Mucosa of stomach (tissue), 1 donor: Measurements from ENCODE around the gene TBC1D4.

Experiments used
- H3K27me3 ChIP-seq: one replicate; pipeline ENCODE4 v1.7.0; 2013; ENCODE audit warnings: mild to moderate bottlenecking, low read length; ENCODE audit not compliant: control insufficient read depth, insufficient read depth
- H3K36me3 ChIP-seq: one replicate; pipeline ENCODE4 v1.7.0; 2013; ENCODE audit warnings: low read length; ENCODE audit not compliant: control insufficient read depth, insufficient read depth
- H3K4me1 ChIP-seq: one replicate; pipeline ENCODE4 v1.7.0; 2013; ENCODE audit warnings: mild to moderate bottlenecking, low read length; ENCODE audit not compliant: control insufficient read depth, insufficient read depth
- H3K4me3 ChIP-seq: one replicate; pipeline ENCODE4 v1.7.0; 2013; ENCODE audit warnings: low read length
- H3K9ac ChIP-seq: one replicate; pipeline ENCODE4 v1.7.0; 2013; ENCODE audit warnings: mild to moderate bottlenecking, low read length, moderate library complexity
- H3K9me3 ChIP-seq: one replicate; pipeline ENCODE4 v1.7.0; 2013; ENCODE audit warnings: mild to moderate bottlenecking, low read length, moderate library complexity; ENCODE audit not compliant: control insufficient read depth
- donor health status: Pancreatic carcinoma.

TBC1D4 gene

GRCh38 chr13:75369981-75370380, 112.0 kb downstream of the TBC1D4 start:
- Histone ChIP-seq H3K4me3 (no peak overlapping the region), H3K4me1 (no peaks in the 10 kb centered on the region), H3K9me3 (no peaks in the 10 kb centered on the region), H3K27me3 (no peaks in the 10 kb centered on the region), H3K9ac (no peak overlapping the region), H3K36me3 (no peaks in the 10 kb centered on the region)

GRCh38 chr13:75368167-75368566, 113.8 kb downstream of the TBC1D4 start:
- Histone ChIP-seq H3K4me3 (no peak overlapping the region), H3K4me1 (no peaks in the 10 kb centered on the region), H3K9me3 (no peaks in the 10 kb centered on the region), H3K36me3 (no peaks in the 10 kb centered on the region), H3K27me3 (no peaks in the 10 kb centered on the region), H3K9ac (no peak overlapping the region)

GRCh38 chr13:75366380-75367280, 115.3 kb downstream of the TBC1D4 start:
- no peaks in the 10 kb centered on the region for H3K4me1 ChIP-seq

GRCh38 chr13:75365724-75366173, 116.2 kb downstream of the TBC1D4 start:
- Histone ChIP-seq H3K4me3 (no peak overlapping the region), H3K36me3 (no peaks in the 10 kb centered on the region), H3K9me3 (no peaks in the 10 kb centered on the region), H3K27me3 (no peaks in the 10 kb centered on the region), H3K4me1 (no peaks in the 10 kb centered on the region), H3K9ac (no peak overlapping the region)

More at GRCh38 chr13:75366380-75367280, 115.3 kb downstream of the TBC1D4 start:
- Histone ChIP-seq H3K9me3 (no peaks in the 10 kb centered on the region), H3K36me3 (no peaks in the 10 kb centered on the region), H3K27me3 (no peaks in the 10 kb centered on the region), H3K4me3 (no peak overlapping the region), H3K9ac (no peak overlapping the region)

- H3K27me3 ChIP-seq: no peaks in the 10 kb centered on the region
- no peaks in the 10 kb centered on the region for H3K36me3 ChIP-seq
- H3K9ac ChIP-seq: no peak overlapping the region
- H3K4me3 ChIP-seq: no peak overlapping the region
- no peaks in the 10 kb centered on the region for H3K4me1 ChIP-seq
- no peaks in the 10 kb centered on the region for H3K9me3 ChIP-seq
These were observed 117.7 kb downstream of the TBC1D4 start for GRCh38 chr13:75364131-75364713.

- Histone ChIP-seq H3K27me3 (no peaks in the 10 kb centered on the region), H3K36me3 (no peaks in the 10 kb centered on the region), H3K9me3 (no peaks in the 10 kb centered on the region), H3K4me1 (no peaks in the 10 kb centered on the region), H3K4me3 (no peak overlapping the region), H3K9ac (no peak overlapping the region)
These were observed 118.6 kb downstream of the TBC1D4 start for GRCh38 chr13:75363371-75363770.

GRCh38 chr13:75362026-75362425, 119.9 kb downstream of the TBC1D4 start:
- Histone ChIP-seq H3K4me1 (no peaks in the 10 kb centered on the region), H3K4me3 (no peak overlapping the region), H3K36me3 (no peaks in the 10 kb centered on the region), H3K27me3 (no peaks in the 10 kb centered on the region), H3K9ac (no peak overlapping the region), H3K9me3 (no peaks in the 10 kb centered on the region)

GRCh38 chr13:75360170-75360569, 121.8 kb downstream of the TBC1D4 start:
- no peaks in the 10 kb centered on the region for H3K36me3 ChIP-seq
- H3K9me3 ChIP-seq: no peaks in the 10 kb centered on the region
- no peak overlapping the region for H3K4me3 ChIP-seq

GRCh38 chr13:75359266-75359665, 122.7 kb downstream of the TBC1D4 start:
- Histone ChIP-seq H3K36me3 (no peaks in the 10 kb centered on the region), H3K9ac (no peak overlapping the region), H3K27me3 (no peaks in the 10 kb centered on the region), H3K9me3 (no peaks in the 10 kb centered on the region), H3K4me1 (no peaks in the 10 kb centered on the region), H3K4me3 (no peak overlapping the region)

More at GRCh38 chr13:75360170-75360569, 121.8 kb downstream of the TBC1D4 start:
- no peaks in the 10 kb centered on the region for H3K4me1 ChIP-seq
- H3K27me3 ChIP-seq: no peaks in the 10 kb centered on the region
- H3K9ac ChIP-seq: no peak overlapping the region

- Histone ChIP-seq H3K4me3 (no peak overlapping the region), H3K9ac (no peak overlapping the region), H3K9me3 (no peaks in the 10 kb centered on the region), H3K4me1 (no peaks in the 10 kb centered on the region), H3K36me3 (no peaks in the 10 kb centered on the region), H3K27me3 (no peaks in the 10 kb centered on the region)
These were observed 124.2 kb downstream of the TBC1D4 start for GRCh38 chr13:75357576-75358289.

- H3K27me3 ChIP-seq: no peaks in the 10 kb centered on the region
- H3K4me1 ChIP-seq: no peaks in the 10 kb centered on the region
- H3K36me3 ChIP-seq: no peaks in the 10 kb centered on the region
- H3K9me3 ChIP-seq: no peaks in the 10 kb centered on the region
- no peak overlapping the region for H3K4me3 ChIP-seq
- no peak overlapping the region for H3K9ac ChIP-seq
These were observed 125.5 kb downstream of the TBC1D4 start for GRCh38 chr13:75356421-75356820.

GRCh38 chr13:75355609-75356008, 126.4 kb downstream of the TBC1D4 start:
- Histone ChIP-seq H3K4me1 (no peaks in the 10 kb centered on the region), H3K9me3 (no peaks in the 10 kb centered on the region), H3K9ac (no peak overlapping the region), H3K27me3 (no peaks in the 10 kb centered on the region), H3K36me3 (no peaks in the 10 kb centered on the region), H3K4me3 (no peak overlapping the region)
